Fibroblast of pulmonary artery (primary cell): ENCODE measurements around the gene TEPSIN.

ENCODE experiments used
- DNase-seq: peaks from one replicate; pipeline ENCODE4 v3.0.0-alpha.2; 2010; ENCODE audit warnings: low read depth
- H3K4me3 ChIP-seq: replicated peaks from 2 replicates; pipeline ENCODE4 v1.5.1; 2011; ENCODE audit warnings: low read depth, mild to moderate bottlenecking, control low read depth, low read length, moderate library complexity
- CTCF ChIP-seq: IDR thresholded peaks from 2 replicates; pipeline ENCODE4 v1.5.1; 2011; ENCODE audit warnings: mild to moderate bottlenecking, control low read depth, low read length, inconsistent platforms; ENCODE audit errors: missing control alignments

TEPSIN gene

GRCh38 chr17:81256616-81257015, 17.8 kb upstream of the TEPSIN start:
- DNase-seq: peak; percentile 42
- TF ChIP-seq CTCF: no peak
- no peak overlapping the region for H3K4me3 ChIP-seq

DNA sequence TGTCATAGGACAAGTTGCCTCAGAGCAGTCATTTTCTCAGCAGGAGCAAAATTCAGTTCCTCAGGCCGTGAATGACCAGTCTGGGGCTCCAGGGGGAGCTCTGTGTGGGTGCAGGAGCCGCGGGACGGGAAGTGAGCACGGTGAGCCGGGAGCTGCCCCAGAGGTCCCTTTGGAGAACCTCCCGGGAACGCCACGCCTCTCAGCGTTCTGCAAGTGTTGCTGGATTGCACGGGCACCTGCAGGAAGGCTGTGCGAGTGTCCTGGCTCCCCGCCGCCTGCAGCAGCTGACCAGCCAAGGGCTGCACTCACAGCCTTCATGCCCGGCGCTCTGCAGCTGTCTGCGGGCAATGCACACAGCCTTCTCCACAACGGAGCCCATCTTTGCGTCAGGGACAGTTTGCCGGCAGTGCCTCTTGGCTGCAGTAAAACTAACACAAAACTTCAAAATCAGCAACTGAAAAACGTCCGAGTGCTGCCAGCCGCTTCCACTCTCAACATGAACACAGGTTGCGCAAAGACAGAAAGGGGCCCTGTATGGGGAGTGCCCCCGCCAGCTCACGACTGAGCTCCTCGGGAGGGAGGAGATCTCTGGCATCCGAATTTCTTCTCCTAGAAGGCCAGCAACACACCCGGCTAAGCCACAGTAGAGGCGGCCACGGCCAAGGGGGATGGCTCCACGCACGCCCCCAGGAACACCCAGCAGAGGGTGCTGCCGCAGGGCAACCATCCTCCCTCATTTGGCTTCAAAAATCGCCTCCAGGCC, 16.3 kb upstream of the TEPSIN start:
- no peak overlapping the region for H3K4me3 ChIP-seq
- peak; percentile 69 for TF ChIP-seq CTCF
- peak; percentile 79 for DNase-seq

DNA sequence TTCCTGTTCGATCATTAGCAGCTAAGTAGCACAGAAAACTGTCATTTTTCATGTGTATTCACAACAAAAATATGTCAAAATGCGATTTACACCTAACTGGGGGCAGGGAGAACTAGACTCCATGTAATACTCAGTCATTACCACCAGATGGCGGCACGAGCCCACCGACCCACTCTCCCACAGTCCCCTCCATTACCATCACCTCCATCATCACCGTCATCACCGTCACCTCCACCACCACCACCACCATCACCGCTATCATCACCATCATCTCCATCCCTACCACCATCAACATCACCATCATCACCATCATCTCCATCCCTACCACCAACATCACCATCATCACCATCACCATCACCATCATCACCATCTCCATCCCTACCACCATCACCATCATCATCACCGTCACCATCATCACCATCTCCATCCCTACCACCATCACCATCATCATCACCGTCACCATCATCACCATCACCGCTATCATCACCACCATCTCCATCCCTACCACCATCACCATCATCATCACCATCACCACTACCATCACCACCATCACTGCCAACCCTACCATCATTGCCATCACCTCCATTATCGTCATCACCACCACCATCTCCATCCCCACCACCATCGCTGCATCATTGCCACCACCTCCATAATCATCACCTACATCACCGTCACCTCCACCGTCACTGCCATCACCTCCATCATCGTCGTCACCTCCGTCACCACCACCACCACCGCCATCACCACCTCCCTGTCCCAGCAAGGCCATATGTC, 14.7 kb upstream of the TEPSIN start:
- no peak overlapping the region for H3K4me3 ChIP-seq
- DNase-seq: peak; percentile 52
- TF ChIP-seq CTCF: peak; percentile 72

- TF ChIP-seq CTCF: no peak
- H3K4me3 ChIP-seq: no peak overlapping the region
- DNase-seq: no peak
These were observed 14.1 kb upstream of the TEPSIN start for GRCh38 chr17:81252987-81253329.

- no peak for TF ChIP-seq CTCF
- no peak for DNase-seq
- no peak overlapping the region for H3K4me3 ChIP-seq
These were observed 13.6 kb upstream of the TEPSIN start for GRCh38 chr17:81252326-81252986.

- H3K4me3 ChIP-seq: no peak overlapping the region
- no peak for TF ChIP-seq CTCF
- no peak for DNase-seq
These were observed 12.9 kb upstream of the TEPSIN start for GRCh38 chr17:81251709-81252301.
